HG02970 (cell line): ENCODE measurements around the gene HADH.
A peak's percentile ranks its signal among the peaks of the same experiment; 100 is the strongest.
"Not testable (repeated sequence)": the region's sequence is repeated elsewhere in the genome, so short reads cannot be mapped to it uniquely, and the experiment has no call there.

Experiments
- ATAC-seq: cut with Tn5 transposase; IDR thresholded peaks from one replicate; pipeline ENCODE4 v1.9.1; 2021; ENCODE audit warnings: mild to moderate bottlenecking, moderate library complexity, moderate number of reproducible peaks; ENCODE audit not compliant: unreplicated experiment, low FRiP score

Gene HADH

DNA sequence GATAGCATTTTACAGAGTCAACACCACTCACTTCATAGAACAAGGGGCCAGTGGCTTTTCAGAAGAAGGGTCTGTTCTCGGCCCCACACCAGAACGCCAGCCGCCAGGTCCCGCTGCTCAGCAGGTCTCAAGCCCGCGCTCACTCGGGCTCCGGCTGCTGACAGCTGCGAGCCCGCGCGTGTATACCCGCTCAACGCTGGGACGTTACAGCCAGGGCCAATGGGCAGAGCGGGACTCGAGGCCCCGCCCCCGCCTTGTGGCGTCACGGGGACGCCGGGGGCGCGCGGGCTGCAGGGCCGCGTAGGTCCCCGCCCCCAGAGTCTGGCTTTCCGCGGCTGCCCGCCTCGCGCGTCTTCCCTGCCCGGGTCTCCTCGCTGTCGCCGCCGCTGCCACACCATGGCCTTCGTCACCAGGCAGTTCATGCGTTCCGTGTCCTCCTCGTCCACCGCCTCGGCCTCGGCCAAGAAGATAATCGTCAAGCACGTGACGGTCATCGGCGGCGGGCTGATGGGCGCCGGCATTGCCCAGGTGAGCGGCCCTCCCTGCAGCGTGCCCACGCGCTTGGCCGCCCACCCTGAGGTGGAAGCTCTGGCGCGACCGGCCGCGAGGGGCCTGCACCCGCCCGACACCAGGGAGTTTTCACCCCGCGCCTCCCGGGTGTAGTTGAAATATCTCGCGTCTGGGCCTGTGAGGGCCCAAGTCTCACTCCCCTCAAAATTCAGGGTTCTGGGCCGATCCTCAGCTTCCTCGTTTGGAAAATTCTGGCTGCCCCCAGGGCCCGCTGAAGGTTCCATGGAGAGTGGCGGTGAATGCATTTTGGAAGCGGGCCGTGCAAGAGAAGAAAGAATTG lies at the start of gene HADH:
Gene HADH, plus strand, starts transcription at position 353 of the 850 bp plus-strand sequence. Its CDS starts 44 bp downstream, at position 397.
- ATAC-seq = peak; percentile 99

DNA sequence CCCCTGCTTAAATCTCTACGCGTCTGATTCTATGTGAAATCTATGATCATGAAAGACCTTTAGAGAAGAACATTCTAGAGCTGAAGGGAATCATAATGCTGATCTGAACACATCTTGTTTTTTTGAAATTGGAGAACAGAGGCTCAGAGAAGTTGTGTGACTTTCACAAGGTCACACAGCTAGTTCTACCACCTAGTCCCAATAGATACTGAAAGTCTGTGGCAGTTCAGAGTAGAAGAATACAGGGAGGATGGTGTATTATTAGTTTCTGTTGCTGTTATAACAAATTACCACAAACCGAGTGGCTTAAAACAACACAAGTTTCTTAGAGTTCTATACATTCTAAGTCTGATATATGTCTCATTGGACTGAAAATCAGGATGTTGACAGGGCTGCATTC lies 43.9 kb upstream of the HADH start:
- ATAC-seq = no peak

DNA sequence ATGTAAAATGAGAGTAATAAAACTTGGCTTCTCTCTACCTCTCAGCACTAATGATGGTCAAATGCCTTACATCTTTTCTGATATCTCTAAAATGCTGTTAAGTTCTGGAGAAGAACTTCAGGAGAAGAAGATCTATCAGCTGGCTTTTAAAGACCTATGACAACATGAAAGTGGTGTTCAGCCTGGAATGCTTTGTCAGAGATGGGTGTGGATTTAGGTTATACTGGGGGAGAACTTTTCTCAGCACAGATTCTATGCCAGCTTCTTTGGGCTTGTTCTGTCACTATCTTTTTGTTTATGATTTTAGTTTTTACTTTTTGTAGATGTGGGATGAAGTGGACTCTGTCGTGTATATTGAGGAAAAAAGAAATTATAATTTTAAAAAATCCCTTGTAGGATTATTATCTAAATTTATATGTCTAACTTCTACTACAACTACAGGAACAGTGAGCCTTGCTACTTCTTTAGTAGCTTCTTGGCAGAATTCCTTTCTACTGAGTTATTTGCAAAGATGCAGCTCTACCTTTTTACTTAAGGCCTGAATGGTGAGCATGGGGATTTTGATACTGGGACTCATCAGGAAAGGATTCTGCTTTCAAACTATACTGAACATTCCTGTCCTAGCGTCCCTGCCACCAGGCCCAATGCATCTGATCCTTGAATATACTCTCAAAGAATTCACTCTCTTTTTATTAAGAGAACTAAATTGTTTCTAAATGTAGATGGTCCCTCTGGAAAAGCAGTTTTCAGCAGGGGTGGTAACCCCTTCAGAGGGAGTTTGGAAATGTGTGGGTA lies 38.7 kb upstream of the HADH start:
- ATAC-seq = no peak

DNA sequence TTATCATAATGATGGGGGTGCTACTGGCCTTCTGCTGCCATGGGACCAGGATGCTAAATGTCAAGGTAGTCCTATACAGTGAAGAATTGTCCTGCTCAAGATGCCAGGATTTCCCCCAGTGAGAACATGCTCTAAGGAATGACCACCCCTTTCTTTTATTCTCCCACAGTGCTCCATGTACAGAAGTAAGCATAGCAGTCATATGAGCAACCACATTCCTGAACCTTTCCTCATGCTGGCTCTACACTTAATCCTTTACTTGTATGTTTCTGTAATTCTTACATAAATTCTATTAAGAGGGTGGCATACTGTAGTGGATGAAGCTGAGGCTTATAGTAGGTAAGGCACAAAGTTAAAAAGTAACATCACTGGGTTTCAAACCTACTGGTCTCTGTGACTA lies 38.1 kb upstream of the HADH start:
- ATAC-seq = no peak

DNA sequence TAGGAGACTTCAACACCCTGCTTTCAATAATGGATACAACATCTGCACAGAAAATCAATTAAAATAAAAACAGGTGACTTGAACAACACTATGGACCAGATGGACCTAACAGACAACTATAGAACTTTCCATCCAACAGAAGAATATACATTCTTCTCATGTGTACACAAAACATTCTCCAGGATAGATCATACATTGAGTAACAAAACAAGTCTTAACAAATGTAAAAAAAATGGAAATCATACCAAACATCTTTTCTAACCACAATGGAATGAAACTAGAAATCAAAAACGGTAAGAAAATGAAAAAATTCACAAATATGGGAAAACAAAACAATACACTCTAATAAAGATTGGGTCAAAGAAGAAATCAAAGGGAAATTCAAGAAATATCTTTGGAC lies 33.7 kb upstream of the HADH start:
- no peak for ATAC-seq

DNA sequence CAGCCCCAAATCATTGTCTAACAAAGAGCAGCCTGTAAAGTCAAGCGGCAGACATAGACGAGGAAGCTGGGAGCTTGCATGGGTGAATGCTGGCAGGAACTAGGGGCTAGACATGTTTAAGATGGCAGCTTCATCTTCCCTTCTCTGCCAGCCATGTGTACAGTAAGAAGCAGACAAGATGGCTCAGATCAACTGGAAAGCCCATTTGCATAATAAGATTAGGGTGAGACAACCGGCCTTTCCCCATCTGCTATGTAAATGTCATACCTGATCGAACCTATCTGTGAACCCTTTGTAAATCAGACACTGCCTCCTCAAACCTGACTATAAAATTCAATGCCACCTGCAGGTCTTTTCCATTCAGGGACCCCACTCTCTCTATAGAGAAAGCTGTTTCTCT lies 22.8 kb upstream of the HADH start:
- no peak for ATAC-seq

DNA sequence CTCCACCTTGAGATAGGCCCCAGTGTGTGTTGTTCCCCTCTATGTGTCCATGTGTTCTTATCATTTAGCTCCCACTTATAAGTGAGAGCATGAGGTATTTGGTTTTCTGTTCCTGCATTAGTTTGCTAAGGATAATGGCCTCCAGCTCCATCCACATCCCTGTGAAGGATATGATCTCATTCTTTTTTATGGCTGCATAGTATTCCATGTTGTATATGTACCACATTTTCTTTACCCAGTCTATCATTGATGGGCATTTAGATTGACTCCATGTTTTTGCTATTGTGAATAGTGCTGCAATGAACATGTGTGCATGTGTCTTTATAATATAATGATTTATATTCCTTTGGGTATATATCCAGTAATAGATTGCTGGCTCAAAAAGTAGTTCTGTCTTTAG lies 22.2 kb upstream of the HADH start:
- not testable (repeated sequence) for ATAC-seq

DNA sequence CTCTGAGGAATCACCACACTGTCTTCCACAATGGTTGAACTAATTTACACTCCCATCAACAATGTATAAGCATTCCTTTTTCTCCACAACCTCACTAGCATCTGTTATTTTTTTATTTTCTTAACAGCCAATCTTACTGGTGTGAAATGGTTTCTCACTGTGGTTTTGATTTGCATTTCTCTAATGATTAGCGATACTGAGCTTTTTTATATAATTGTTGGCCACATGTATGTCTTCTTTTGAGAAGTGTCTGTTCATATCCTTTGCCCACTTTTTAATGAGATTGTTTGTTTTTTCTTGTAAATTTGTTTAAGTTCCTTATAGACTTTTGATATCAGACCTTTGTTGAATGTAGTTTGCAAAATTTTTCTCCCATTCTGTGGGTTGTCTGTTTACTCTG lies 21.8 kb upstream of the HADH start:
- ATAC-seq = not testable (repeated sequence)

DNA sequence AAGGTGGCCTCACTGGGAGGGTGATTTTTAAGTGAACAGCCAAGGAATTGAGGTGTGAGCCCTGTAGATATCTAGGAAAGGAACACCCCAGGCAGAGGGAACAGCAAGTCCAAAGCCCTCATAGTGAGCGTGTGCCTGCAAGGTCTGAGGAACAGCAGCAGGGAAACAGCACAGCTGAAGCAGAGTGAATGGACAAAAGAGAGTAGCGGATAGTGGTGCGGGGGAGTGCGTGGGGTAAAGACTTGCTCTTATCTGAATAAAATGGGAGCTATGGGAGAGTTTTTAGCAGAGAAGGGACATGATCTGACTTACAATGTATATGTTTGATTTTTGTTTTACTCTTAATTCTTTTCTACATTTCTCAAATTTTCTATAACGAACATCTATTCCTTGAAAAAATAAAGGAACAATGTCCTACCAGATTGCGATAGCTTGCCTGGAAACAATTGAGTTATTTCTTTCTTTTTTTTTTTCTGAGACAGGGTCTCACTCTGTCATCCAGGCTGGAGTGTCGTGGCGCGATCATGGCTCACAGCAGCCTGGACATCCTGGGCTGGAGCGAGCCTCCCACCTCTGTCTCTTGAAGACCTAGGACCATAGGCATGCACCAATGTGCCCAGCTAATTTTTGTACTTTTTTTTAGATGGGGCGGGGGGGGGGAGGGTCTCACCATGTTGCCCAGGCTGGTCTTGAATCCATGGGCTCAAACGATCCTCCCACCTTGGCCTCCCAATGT lies 19.5 kb upstream of the HADH start:
- no peak for ATAC-seq

DNA sequence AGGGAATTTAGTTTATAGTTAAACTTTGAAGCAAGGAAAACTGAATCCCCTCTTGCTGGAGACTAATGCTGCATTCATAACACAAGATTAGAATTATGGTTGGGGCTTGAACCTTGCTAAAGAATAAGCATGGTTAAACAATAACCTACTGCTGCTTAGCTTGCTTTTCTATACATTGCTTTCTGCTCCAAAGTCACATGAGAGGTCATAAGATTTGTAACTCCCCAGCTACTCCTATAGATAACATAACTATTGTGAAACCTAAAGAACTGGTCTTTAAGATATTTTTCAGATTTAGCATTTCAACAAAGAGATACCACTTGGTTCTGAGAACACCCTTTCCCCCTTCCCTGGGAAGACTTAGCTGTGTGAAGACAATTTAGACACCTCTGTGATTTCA lies 17.1 kb upstream of the HADH start:
- ATAC-seq = no peak

DNA sequence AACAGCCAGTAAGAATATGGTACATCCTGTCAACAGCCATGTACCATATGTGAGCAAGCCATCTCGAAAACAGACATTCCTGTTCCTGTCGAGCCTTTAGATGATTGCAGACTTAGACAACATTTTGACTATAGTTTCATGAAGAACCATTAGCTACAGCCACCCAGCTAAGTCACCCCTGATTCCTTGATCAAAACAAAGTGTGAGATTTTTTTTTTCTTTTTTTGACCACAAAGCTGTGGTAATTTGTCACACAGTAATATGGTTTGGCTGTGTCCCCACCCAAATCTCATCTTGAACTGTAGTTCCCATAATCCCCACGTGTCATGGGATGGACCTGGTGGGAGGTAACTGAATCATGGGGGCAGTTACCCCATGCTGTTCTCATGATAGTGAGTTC lies 15.2 kb upstream of the HADH start:
- ATAC-seq = no peak

DNA sequence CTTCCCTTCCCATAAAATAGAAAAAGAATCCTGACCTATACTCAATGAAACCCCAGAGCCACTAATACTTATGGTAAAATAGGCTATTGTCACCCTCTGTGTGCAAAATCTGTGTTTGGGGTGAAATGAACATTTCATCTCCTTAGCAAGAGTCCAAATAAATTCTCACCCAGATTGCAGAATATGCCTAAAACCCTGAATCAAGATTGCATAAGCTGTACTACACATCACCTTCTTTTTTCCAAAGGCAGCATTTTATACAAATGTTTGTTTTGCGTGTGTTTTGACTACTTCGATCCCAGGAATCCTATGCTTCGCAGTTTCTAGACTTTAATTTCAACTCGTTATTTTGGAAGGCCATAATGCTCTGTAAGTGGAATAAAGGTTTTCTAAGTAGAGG lies 12.2 kb upstream of the HADH start:
- ATAC-seq = no peak

DNA sequence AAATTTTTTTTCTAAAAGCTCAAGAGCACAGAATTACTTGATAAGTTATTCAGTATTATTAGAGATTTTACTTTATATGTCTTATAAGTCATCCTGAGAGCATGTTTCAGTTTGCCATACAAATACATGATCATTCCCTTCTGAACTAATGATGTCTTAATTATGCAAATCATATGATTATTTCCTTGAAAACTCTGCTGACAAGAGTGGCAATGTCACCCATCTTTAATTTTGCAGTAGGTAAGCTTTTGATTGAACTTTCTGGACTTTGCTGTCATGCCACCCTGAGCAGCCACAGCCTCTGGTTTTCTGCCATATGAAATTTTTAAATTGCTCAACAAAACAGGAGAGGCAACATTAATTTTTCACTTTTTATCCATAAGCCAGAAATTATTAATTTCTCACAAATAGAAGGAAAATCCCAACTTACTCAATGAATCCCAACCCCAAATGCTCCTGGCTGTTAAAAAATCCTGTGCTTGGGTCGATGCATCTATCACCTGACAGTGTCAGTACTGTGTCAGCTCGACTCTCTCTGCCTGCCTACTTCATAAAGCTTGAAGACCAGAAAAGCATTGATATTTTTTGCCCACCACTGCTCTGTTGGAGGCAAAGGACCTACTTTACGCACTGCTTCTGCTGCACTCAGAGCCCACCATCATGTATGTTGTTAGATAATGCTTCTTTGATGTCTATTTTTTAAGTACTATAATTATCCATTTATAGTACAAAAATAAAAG lies 11.6 kb upstream of the HADH start:
- no peak for ATAC-seq

DNA sequence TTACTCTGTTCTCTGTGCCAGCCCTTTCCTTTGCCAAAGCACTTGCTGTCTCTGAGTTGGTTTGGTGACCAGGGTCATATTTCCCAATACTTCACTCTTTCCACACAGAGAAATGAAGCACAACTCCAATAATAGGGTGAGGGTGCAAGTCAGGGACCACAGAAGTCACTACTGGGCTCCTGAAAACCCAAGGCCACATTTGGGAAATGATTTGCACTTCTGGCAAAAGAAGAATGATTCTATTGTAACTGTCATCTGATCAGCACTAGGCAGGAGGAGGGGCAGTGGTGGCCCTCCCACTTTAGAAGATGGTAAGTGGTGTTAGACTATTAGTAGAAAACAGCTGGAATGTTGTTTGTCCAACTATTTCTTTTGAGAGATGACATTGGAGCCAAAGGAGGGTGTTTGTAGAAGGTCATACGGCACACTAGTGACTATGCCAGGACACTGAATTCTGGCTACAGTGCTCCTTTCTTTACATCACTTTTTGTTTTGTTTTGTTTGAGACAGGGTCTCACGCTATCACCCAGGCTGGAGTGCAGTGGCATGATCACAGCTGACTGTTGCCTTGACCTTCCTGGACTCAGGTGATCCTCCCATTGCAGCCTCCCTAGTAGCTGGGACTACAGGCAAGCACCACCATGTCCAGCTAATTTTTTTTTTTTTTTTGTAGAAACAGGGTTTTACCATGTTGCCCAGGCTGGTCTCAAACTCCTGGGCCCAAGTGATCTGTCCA lies 10.8 kb upstream of the HADH start:
- no peak for ATAC-seq

DNA sequence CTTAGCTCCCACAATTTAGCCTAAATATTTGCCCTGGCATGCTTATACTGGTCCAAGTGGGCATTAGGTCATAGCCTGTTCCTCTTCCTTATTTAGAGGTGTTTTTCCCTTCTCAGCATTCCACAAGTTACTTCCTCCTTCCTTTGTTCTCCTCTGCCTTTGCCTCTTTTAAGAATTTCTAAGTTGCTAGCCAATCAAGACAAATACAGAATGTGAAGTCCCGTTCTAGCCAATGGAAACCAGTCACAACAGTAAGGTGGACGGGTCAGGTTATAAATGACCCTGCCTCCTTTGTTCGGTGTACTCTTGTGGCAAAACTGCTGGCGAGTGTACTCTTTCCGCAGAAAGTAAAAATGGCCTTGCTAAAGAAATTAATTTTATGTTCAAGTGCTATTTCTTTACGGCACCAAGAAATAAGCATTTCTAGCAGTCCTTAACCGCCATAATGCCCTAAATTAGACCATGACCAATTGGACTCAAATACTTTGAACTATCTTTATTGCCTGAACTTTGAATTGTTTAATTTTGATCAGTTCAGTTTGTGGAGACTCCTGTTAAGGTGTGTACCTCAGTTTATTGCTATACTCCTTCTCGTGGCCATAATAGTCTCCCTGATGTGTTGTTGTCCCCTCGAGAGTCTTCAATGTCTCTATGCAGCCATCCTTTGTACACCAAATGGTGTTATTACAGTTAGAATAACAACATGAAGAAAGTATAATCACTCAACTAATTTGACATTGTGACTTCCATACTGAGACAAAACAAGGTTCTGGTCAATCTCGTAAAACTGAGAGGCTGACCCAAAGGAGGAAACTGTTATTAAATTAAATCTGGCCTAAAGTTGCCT lies 1.6 kb upstream of the HADH start:
- ATAC-seq = no peak

DNA sequence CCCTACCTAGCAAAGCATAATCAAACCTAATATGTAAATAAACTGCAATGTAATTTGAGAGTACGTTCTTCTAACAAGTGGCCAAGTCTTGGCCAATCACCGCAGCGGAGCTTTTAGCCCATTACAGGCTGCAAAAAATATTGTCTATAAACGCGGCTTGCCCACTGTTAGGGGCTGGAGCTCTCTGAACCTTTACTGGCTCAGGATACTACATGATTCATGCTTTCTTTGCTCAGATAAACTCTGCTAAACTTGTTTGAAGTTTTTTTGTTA lies 990 bp upstream of the HADH start:
- ATAC-seq = no peak

DNA sequence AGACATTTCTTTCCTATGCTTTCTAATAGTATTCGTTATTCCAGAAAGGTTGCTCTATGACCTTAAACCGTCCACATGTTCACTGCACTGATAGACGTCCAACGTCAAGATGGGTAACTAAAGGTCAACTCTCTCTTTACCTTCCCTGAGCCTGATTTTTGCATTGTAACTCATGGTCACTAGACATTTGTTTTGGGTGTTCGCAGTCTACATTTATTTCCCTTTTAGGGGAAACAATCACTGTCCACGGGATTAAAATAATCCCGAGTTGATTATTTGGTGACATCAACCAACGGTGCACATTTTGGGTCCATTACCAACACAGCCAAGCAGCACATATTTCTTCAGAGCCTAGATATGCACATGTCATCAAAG lies 540 bp upstream of the HADH start:
- no peak for ATAC-seq

DNA sequence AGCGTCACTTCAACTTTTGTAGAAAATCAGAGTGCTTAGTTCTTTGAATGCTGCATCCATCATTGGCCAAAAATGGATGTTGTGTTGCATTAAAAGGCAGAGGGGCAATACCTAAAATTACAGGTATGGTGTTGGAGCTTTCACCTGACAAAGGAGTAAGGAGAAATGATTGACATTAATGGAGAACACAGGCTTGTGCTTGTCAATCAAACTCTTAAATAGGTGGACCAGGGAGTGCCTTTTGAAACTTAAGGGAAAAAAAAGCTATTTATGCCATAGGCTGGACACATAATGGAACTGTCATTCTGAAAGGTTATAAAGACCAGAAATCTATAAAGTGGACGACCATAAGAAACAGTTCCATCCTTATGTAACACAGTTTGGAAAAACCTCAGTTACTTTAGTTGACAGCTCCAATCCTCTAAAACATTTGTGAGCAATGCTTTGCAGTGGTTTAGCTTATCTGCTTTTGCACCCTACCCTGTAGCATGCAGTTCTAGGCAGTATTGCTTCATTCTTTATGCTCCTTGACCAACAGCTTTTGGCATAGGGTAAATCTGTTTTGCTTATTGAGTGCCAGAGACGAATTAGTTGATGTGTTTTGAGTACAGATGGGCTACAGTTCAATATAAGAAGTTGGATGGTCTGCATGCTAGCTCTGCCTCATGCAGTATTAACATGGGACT lies 2.4 kb downstream of the HADH start:
- ATAC-seq = no peak

DNA sequence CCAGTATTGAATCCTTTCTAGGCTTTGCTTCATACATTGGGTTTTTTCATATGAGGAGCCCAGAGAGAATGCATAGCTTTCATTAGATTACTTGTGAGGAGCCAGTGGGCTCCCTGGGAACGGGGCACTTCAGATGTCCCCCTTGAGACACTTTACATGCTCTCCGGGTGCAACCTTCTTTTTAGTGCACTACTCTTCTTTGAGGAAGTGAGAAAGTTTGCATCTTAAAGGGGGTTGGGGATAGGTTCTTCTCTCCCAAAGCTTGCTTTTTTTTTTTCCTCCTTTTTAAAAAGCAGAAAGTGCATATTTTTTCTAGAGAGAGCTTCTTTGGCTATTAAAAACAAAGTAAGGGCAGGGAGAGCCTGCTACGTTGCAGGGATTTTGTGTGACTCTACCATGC lies 4.3 kb downstream of the HADH start:
- ATAC-seq = no peak
